KMS-11 (cell line): ENCODE data around the gene PCNX1.
A peak's percentile ranks its signal among the peaks of the same experiment; 100 is the strongest.

Experiments
- H2AFZ ChIP-seq: fragments of 200-600 bp; sonication (generic); 2 replicates; pipeline ENCODE4 v1.6.1; 2016; ENCODE audit warnings: antibody characterized with exemption, mixed run types, low read depth
- H3K27ac ChIP-seq: fragments of 200-600 bp; sonication (generic); 2 replicates; pipeline ENCODE4 v1.6.1; 2016; ENCODE audit warnings: mild to moderate bottlenecking, mixed run types
- H3K27me3 ChIP-seq: fragments of 200-600 bp; sonication (generic); 2 replicates; pipeline ENCODE4 v1.6.1; 2017; ENCODE audit warnings: mild to moderate bottlenecking, low read depth, mixed run types, moderate library complexity; ENCODE audit not compliant: insufficient read depth
- H3K36me3 ChIP-seq: fragments of 200-600 bp; sonication (generic); 2 replicates; pipeline ENCODE4 v1.6.1; 2017; ENCODE audit warnings: mild to moderate bottlenecking, mixed run types; ENCODE audit not compliant: insufficient read depth
- H3K4me1 ChIP-seq: fragments of 200-600 bp; sonication (generic); 2 replicates; pipeline ENCODE4 v1.6.1; 2016; ENCODE audit warnings: mild to moderate bottlenecking, low read depth, mixed run types; ENCODE audit not compliant: poor library complexity, severe bottlenecking
- H3K4me2 ChIP-seq: fragments of 200-600 bp; sonication (generic); 2 replicates; pipeline ENCODE4 v1.7.0; 2016; ENCODE audit warnings: mild to moderate bottlenecking, mixed run types
- H3K4me3 ChIP-seq: fragments of 200-600 bp; sonication (generic); IDR thresholded peaks from 2 replicates; pipeline ENCODE4 v1.6.1; 2017; ENCODE audit warnings: low read depth, low read length, mixed read lengths; ENCODE audit not compliant: insufficient read depth
- H3K79me2 ChIP-seq: fragments of 200-600 bp; sonication (generic); 2 replicates; pipeline ENCODE4 v1.6.1; 2016; ENCODE audit warnings: low read depth, mixed run types; ENCODE audit not compliant: insufficient read depth
- H3K9ac ChIP-seq: fragments of 200-600 bp; sonication (generic); 2 replicates; pipeline ENCODE4 v1.6.1; 2016; ENCODE audit warnings: mild to moderate bottlenecking, mixed run types
- H4K20me1 ChIP-seq: fragments of 200-600 bp; sonication (generic); 2 replicates; pipeline ENCODE4 v1.6.1; 2016; ENCODE audit warnings: mild to moderate bottlenecking, mixed run types; ENCODE audit not compliant: insufficient read depth
- TF ChIP-seq, protein P1 (sequence below): fragments of 200-600 bp; sonication (generic); conservative IDR thresholded peaks from 2 replicates; pipeline ENCODE4 v1.6.1; 2017; ENCODE audit warnings: low read depth, mild to moderate bottlenecking, antibody characterized with exemption, low read length, moderate library complexity, mixed read lengths

PCNX1 gene

DNA sequence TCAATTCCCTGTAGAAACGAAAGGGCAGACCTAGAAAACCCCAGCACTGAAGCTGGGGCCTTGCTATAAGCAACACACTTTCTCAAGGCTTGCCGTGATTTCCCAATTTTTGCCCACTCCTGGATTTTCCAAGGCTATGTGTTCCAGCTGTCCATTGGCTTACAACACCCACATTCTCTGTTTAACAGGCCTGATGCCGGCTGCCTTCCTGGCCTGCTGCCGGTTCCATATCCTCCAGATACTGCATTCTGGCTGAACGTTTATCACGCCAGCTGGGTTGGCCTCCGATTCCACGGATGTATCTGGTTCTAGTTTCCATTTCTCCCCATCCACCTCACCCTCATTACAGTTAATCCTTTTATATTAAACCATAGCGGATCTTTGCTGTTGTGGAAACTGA, 2.0 kb upstream of the PCNX1 start:
- Histone ChIP-seq H3K4me1 (peaks cover 7% of the 10 kb centered on the region), H3K79me2 (peaks cover 19% of the 10 kb centered on the region), H3K36me3 (no peaks in the 10 kb centered on the region), H2AFZ (no peak overlapping the region), H3K27me3 (no peaks in the 10 kb centered on the region), H3K27ac (no peak overlapping the region), H3K9ac (no peak overlapping the region), H3K4me3 (no peak overlapping the region), H4K20me1 (no peaks in the 10 kb centered on the region), H3K4me2 (no peak overlapping the region)
- TF ChIP-seq, protein P1, sequence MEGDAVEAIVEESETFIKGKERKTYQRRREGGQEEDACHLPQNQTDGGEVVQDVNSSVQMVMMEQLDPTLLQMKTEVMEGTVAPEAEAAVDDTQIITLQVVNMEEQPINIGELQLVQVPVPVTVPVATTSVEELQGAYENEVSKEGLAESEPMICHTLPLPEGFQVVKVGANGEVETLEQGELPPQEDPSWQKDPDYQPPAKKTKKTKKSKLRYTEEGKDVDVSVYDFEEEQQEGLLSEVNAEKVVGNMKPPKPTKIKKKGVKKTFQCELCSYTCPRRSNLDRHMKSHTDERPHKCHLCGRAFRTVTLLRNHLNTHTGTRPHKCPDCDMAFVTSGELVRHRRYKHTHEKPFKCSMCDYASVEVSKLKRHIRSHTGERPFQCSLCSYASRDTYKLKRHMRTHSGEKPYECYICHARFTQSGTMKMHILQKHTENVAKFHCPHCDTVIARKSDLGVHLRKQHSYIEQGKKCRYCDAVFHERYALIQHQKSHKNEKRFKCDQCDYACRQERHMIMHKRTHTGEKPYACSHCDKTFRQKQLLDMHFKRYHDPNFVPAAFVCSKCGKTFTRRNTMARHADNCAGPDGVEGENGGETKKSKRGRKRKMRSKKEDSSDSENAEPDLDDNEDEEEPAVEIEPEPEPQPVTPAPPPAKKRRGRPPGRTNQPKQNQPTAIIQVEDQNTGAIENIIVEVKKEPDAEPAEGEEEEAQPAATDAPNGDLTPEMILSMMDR, result no peak

DNA sequence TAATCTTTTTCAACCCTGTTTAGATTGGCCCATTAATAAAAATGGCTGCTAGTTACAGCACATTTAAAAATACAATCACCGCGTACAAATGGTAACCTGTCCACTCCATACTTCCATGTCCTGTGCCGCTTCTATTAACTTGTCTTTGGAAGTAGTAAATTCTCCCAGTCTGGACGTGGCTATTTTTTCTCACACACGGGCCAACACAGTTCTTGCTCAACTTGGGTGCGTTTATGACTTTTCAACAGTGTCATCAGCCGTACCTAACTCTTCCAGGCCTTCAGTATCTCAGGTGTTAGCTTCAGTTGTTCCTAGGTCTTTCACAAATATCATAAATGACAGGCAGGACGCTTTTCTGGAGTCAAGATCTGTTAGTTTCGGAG, 475 bp upstream of the PCNX1 start:
- Histone ChIP-seq H3K4me3 (no peak overlapping the region), H3K79me2 (peaks cover 34% of the 10 kb centered on the region), H3K27me3 (no peaks in the 10 kb centered on the region), H4K20me1 (no peaks in the 10 kb centered on the region), H3K4me1 (peaks cover 7% of the 10 kb centered on the region), H3K27ac (peak overlapping the region; percentile 36; the same call in 1 of the 2 replicates), H3K36me3 (no peaks in the 10 kb centered on the region), H2AFZ (peak overlapping the region; percentile 80), H3K9ac (peak overlapping the region; percentile 73; the same call in 1 of the 2 replicates), H3K4me2 (peak overlapping the region; percentile 61)
- TF ChIP-seq, protein P1, result no peak

DNA sequence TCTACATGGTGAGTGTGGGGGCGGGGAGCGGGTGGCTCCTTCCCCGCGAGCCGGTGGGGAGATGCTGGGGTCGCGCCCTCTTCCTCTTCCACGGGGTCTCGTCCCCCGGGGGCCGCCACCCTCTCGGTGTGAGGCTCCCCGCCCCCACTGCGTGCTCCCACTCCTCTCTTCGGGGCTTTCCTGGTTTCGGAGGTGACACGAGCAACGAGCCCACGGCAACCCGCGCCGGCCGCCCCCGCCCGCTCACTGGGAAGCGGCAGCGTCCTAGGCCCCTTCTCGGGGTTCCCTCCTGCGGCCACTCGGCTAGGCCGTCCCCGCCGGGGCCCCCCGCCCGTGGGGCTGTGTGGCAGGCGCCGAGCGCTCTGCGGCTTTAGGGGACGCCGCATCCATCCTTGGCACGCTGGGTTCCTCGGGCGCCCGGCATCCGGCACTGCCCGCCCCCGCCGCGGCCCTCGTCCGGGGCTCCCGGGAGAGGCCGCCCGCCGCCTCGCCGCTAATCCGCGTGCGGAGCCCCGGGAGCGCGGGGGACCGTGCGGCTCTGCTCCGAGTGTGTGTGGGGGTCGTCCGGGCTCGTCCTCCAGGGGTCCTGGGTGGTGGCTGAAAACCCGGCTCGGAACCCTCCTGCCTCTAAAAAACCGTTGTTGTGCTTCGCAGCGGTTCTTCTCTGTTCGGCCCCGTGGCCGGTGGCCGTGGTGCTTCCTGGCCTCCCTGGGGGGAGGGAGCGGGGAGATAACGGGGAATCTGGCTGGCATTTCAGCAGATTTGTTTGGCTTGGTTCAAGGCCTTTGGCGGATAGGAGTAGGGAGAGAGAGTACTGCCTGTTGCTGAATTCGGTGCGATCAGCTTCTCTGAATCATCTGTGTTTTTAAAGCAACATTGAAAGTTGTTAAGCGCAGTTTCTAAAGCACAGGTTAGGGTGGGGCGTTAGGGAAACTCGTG, 1.0 kb downstream of the PCNX1 start:
- Histone ChIP-seq H3K79me2 (peaks cover 49% of the 10 kb centered on the region), H3K4me3 (no peak overlapping the region), H3K9ac (peak overlapping the region; percentile 73), H3K27me3 (no peaks in the 10 kb centered on the region), H3K27ac (peak overlapping the region; percentile 75), H2AFZ (peak overlapping the region; percentile 47), H3K36me3 (no peaks in the 10 kb centered on the region), H3K4me2 (peak overlapping the region; percentile 56), H3K4me1 (peaks cover 7% of the 10 kb centered on the region), H4K20me1 (no peaks in the 10 kb centered on the region)
- TF ChIP-seq, protein P1, result no peak

DNA sequence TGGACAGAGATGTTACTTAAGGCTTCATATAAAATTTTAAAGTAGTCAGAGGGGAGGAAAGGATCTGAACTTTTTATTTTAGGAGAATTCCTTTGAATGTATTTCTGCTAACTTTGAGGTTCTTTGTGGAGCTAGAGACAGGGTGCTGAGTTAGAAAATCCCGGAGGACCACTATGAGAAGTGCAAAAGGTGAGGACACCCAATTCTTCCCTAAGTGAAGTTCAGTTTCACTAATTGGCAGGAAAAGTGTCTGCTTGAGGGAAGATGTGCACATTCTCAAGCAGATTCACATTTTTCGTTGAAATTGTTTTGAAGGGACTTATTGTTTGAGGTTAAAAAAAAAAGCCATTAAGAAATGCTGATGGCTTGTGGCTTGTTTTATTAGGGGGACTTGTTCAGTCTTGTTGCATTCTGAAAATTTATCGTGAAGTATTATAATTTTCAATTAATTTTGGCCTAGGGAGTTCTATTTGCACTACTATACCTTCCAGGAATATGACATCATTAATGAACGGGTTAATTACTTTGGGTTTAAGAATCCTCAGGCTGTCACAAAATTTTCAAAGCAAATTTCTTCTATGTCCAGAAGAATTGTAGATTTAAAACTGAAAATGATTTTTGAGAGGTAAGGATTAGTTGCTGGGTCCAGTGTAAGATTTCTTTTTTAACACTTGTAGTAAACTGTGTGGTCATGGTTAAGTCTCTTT, 1.8 kb downstream of the PCNX1 start:
- Histone ChIP-seq H3K9ac (peak overlapping the region; percentile 73), H3K36me3 (no peaks in the 10 kb centered on the region), H3K27me3 (no peaks in the 10 kb centered on the region), H3K4me1 (peaks cover 7% of the 10 kb centered on the region), H3K79me2 (peaks cover 57% of the 10 kb centered on the region), H4K20me1 (no peaks in the 10 kb centered on the region), H3K27ac (peak overlapping the region; percentile 75; the same call in 1 of the 2 replicates), H3K4me2 (peak overlapping the region; percentile 56), H3K4me3 (no peak overlapping the region), H2AFZ (no peak overlapping the region)
- TF ChIP-seq, protein P1, result no peak
